Lower leg skin (tissue), 4 donors: Measurements from ENCODE around the gene FAM72D. TPM values are rescaled to one million over a fixed set of nuclear protein-coding genes. Genes with fewer than 3 reads are reported as not detected.
"Not testable (repeated sequence)": the region's sequence is repeated elsewhere in the genome, so short reads cannot be mapped to it uniquely, and the experiment has no call there.

ENCODE experiments used
- DNase-seq, 2 donors: peaks; one replicate each; pipeline ENCODE4 v3.0.0-alpha.2; 2019; ENCODE audit warnings: low spot score in 2 of 2
- H3K4me3 ChIP-seq: fragments of 200-600 bp; sonication (generic); 2 replicates; pipeline ENCODE4 v1.5.1; 2017; ENCODE audit warnings: mild to moderate bottlenecking, low read depth; ENCODE audit not compliant: poor library complexity, severe bottlenecking
- WGBS, 2 donors: methylation state at CpG; one replicate each; pipeline ENCODE4 v1.1.5; 2018; 5-methylcytosine and 5-hydroxymethylcytosine counted together
- intact Hi-C: fragments of 100-400 bp; cut with DNase I; formaldehyde crosslinking; loops from one replicate; pipeline ENCODE4 v1.15.0; 2023; ENCODE audit warnings: low total_unique reads
- total RNA-seq, 4 donors: library from RNA; depleted of rRNA; stranded (reverse); fragments of >200 nt; gene quantifications; one replicate each; pipeline ENCODE4 v1.1.0, GENCODE V29; 2016

The FAM72D gene
- total RNA-seq, 4 donors from 2014 or later, result 0.10 to 1.4 (median 0.41) TPM

DNA sequence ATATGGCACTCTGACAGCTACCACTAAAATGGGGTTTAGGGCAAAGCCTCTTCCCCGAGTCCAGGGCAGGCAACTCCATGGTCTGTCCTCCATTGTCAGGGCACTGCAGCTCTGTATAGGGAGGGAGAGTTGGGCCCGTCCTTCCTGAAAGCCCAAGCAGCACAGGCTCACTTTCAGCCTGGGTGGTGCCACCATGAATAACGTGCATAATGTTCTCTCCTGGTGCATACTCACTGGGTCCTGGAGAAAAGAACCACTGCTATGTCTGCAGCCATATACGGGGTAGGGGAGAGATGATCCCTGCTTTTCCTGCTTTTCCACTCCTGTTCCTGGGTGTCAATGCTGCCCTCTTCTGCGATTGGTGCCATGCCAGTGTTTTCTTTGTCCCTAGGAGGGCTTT is 60.1 kb downstream of the FAM72D start:
- H3K4me3 ChIP-seq, intact Hi-C loops, DNase-seq: not testable (repeated sequence)
- WGBS, 2 donors, result 37 to 42% methylated on average over 3 to 4 of the region's 5 CpGs

DNA sequence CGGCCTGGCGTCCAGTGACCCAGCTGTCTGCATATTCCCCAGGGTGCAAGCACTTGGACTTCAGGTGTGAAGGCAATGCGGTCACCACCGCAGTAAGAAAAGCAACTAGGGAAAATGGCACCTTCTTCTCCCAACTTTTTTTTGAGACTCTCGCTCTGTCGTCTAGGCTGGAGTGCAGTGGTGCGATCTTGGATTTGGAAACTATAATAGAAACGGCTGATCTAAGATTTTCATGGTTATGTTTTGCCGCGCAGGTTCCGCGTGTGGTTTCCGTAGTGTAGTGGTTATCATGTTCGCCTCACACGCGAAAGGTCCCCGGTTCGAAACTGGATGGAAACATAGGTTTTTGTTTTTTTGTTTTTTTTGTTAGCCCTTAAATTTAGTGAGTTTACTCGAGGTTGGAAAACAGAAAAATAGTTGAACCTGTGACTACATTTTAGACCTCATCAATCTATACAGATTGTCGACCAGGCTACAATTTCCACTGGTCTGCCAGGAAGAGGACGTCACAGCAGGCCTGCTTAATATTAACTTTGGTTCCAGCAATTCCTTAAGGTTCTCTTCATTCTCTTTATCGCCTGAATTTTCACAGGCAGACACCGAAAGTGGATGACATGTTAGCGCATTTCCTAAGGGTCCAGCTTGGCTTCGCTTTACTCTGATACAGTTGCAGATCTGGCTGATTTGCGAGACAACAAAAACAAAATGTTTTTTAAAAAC is 61.3 kb downstream of the FAM72D start:
- DNase-seq, result peak in 1 of 2 donors; percentile 14
- H3K4me3 ChIP-seq, intact Hi-C loops: not testable (repeated sequence)
- 11 to 12% methylated on average over 19 to 20 of the region's 26 CpGs for WGBS, 2 donors

DNA sequence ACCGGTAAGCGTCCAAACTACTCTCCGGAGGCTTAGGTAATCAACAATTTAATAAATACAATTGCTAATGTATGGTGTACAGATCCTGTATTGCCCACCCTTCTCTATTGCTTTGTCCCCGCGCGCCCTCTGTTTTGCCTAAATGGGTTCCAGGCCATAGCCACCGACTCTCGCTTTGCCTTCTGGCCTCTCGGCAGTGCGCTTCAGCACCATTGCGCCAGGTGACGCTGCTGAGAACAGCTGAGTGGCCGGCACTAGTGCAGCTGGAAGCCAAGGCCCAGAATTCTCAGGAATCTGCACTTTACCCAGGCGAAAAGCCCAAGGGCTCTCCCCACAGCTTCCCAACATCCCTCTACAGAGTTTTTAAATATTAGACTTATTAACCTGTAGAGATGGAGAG is 61.9 kb downstream of the FAM72D start:
- intact Hi-C loops, DNase-seq, H3K4me3 ChIP-seq: not testable (repeated sequence)
- WGBS, 2 donors, result no CpG with 5 or more reads among the region's 14 CpGs

DNA sequence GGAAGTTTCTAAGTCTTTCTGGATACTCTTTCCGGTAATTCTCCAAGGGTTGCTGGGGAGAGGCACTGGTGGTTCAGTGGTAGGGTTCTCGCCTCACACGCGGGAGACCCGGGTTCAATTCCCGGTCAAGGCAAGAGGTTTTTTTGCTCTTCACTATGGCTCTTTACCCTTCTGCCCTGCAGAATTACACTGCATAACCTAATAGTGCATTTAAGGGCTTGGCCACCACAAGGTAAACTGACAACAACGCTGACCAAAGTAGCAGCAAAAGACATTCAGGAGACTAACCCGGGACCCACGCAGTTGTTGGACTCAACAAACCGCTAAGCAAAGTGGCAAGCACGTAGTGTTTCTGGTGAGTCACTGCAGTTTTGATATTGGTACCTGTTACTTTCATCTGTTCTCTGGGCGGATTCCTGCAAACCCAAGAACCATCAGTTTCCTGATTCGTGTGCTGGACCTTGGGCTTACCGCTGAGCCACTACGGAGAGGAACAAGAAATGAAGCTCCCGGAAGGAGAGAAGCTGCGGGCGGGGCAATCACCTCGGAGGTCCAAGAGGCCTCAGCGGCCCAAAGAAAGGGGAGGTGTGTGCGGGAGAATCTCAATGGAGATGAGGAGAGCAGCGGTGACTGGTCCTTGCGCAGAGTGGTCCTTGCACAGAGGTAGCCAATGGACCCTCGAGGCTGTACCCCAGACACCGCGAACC is 65.4 kb downstream of the FAM72D start:
- H3K4me3 ChIP-seq, DNase-seq, intact Hi-C loops: not testable (repeated sequence)
- WGBS, 2 donors, result 10% methylated on average over 2 of the region's 26 CpGs; no CpG with 5 or more reads in 1 of the 2 donors

Other genes starting within 250 kb of the FAM72D start
- 10 to 100 TPM; 39.3 to 79.9 (median 52.5) TPM for gene SRGAP2B, start 646 bp upstream of the FAM72D start, total RNA-seq
- gene PPIAL4D, start 146.2 kb downstream of the FAM72D start, total RNA-seq, result under 1 TPM in 1 of 4 donors, not detected in 3; 0.84 TPM